Body of pancreas (tissue), 4 donors: ENCODE results near the gene TMEM164. TPM values are rescaled to one million over a fixed set of nuclear protein-coding genes. Genes with fewer than 3 reads are reported as not detected.
"Not testable (repeated sequence)": the region's sequence is repeated elsewhere in the genome, so short reads cannot be mapped to it uniquely, and the experiment has no call there.

Experiments used
- ATAC-seq: fragments of 150-250 bp; one replicate; pipeline ENCODE4 v1.9.1; 2016
- DNase-seq, 4 donors: peaks; one replicate each; pipeline ENCODE4 v3.0.0-alpha.2; 2019
- H3K27ac ChIP-seq, 4 donors: fragments of 200-600 bp; sonication (generic); 1 replicate in 3 of 4; 2 replicates in 1 of 4; pipeline versions ENCODE4 v1.5.1 to v1.6.1; 2016 to 2019; ENCODE audit warnings: mild to moderate bottlenecking in 1 of 4, mixed read lengths in 1 of 4, moderate library complexity in 1 of 4
- H3K27me3 ChIP-seq, 2 donors: fragments of 200-600 bp; sonication (generic); one replicate each; pipeline ENCODE4 v1.6.0; 2016; ENCODE audit warnings: mild to moderate bottlenecking in 1 of 2
- H3K36me3 ChIP-seq, 2 donors: fragments of 200-600 bp; sonication (generic); replicated peaks in 1 of 2; 2 replicates each; pipeline ENCODE4 v1.5.1; 2016; ENCODE audit warnings: low read depth in 2 of 2; ENCODE audit not compliant: insufficient read depth in 1 of 2
- H3K4me1 ChIP-seq: fragments of 200-600 bp; sonication (generic); one replicate; pipeline ENCODE4 v1.6.0; 2016
- H3K4me3 ChIP-seq, 2 donors: fragments of 200-600 bp; sonication (generic); 1 replicate in 1 of 2; 2 replicates in 1 of 2; pipeline ENCODE4 v1.5.1; 2016 to 2019
- H3K9me3 ChIP-seq, 3 donors: fragments of 200-600 bp; sonication (generic); 1 replicate in 2 of 3; 2 replicates in 1 of 3; pipeline ENCODE4 v1.5.1; 2016
- CTCF ChIP-seq, 7 experiments: fragments of 450-650 bp in 4 of 7; fragments of 200-600 bp in 3 of 7; sonication (generic) in 3 of 7; IDR thresholded peaks; one replicate each; pipeline ENCODE4 v1.5.1; 2016 to 2019; ENCODE audit warnings: antibody characterized with exemption in 7 of 7
- POLR2A ChIP-seq, 3 donors: fragments of 450-650 bp; IDR thresholded peaks; one replicate each; pipeline ENCODE4 v1.6.1; 2016; ENCODE audit warnings: antibody characterized with exemption in 3 of 3, mild to moderate bottlenecking in 2 of 3
- WGBS, 2 donors: methylation state at CpG; one replicate each; pipeline ENCODE4 v1.1.5; 2017; 5-methylcytosine and 5-hydroxymethylcytosine counted together
- intact Hi-C: fragments of 100-400 bp; cut with DNase I; formaldehyde crosslinking; loops from one replicate; pipeline ENCODE4 v1.15.1; 2023
- total RNA-seq, 2 donors: library from RNA; depleted of rRNA; stranded (reverse); fragments of >200 nt; gene quantifications; one replicate each; pipeline ENCODE4 v1.1.0, GENCODE V29; 2016

TMEM164 gene
- total RNA-seq, 2 donors from 2014 or later: 16.1 to 334 TPM

GRCh38 chrX:109959356-109959871 lies 43.5 kb upstream of the TMEM164 start:
- no peak overlapping the region for H3K4me3 ChIP-seq
- no peak for ATAC-seq
- no peak overlapping the region for H3K27ac ChIP-seq
- intact Hi-C loops: no loop called here
- TF ChIP-seq POLR2A (IDR thresholded peaks at IDR 0.05) (no peak), CTCF (IDR thresholded peaks at IDR 0.05) (no peak)
- H3K4me1 ChIP-seq: peaks cover 3% of the 10 kb centered on the region
- H3K27me3 ChIP-seq: no peaks in the 10 kb centered on the region
- H3K36me3 ChIP-seq: no peaks in the 10 kb centered on the region
- no peaks in the 10 kb centered on the region for H3K9me3 ChIP-seq
- DNase-seq: no peak

- H3K27ac ChIP-seq: no peak overlapping the region
- no peak for ATAC-seq
- H3K27me3 ChIP-seq: no peaks in the 10 kb centered on the region
- no peak overlapping the region for H3K4me3 ChIP-seq
- H3K4me1 ChIP-seq: peaks cover 5% of the 10 kb centered on the region
- no peaks in the 10 kb centered on the region for H3K9me3 ChIP-seq
- intact Hi-C loops: no loop called here
- no peak for TF ChIP-seq POLR2A (IDR thresholded peaks at IDR 0.05)
- no peak for TF ChIP-seq CTCF (IDR thresholded peaks at IDR 0.05)
- no peaks in the 10 kb centered on the region for H3K36me3 ChIP-seq
- DNase-seq: peak in 1 of 4 donors; percentile 43
- 58 to 60% methylated on average over 2 of the region's 2 CpGs for WGBS, 2 donors
These were observed 38.5 kb upstream of the TMEM164 start for GRCh38 chrX:109964390-109964789.

GRCh38 chrX:109966246-109966645 lies 36.7 kb upstream of the TMEM164 start:
- WGBS, 2 donors: 85 to 92% methylated on average over 1 of the region's 1 CpG
- H3K36me3 ChIP-seq: no peaks in the 10 kb centered on the region
- ATAC-seq: no peak

GRCh38 chrX:109967156-109967555 lies 35.8 kb upstream of the TMEM164 start:
- no peak for ATAC-seq
- no peaks in the 10 kb centered on the region for H3K27me3 ChIP-seq
- no peak overlapping the region for H3K27ac ChIP-seq
- intact Hi-C loops: no loop called here
- H3K4me3 ChIP-seq: no peak overlapping the region
- no peak for DNase-seq
- peaks cover 5% of the 10 kb centered on the region for H3K4me1 ChIP-seq
- 85 to 94% methylated on average over 2 to 3 of the region's 3 CpGs for WGBS, 2 donors
- no peaks in the 10 kb centered on the region for H3K36me3 ChIP-seq
- H3K9me3 ChIP-seq: no peaks in the 10 kb centered on the region
- TF ChIP-seq CTCF (IDR thresholded peaks at IDR 0.05) (no peak), POLR2A (IDR thresholded peaks at IDR 0.05) (no peak)

More at GRCh38 chrX:109966246-109966645, 36.7 kb upstream of the TMEM164 start:
- no peak for DNase-seq
- Histone ChIP-seq H3K4me3 (no peak overlapping the region), H3K9me3 (no peaks in the 10 kb centered on the region), H3K4me1 (peaks cover 5% of the 10 kb centered on the region), H3K27me3 (no peaks in the 10 kb centered on the region), H3K27ac (no peak overlapping the region)
- intact Hi-C loops: no loop called here
- TF ChIP-seq CTCF (IDR thresholded peaks at IDR 0.05) (no peak), POLR2A (IDR thresholded peaks at IDR 0.05) (no peak)

- 100% methylated on average over 4 of the region's 4 CpGs for WGBS, 2 donors
- DNase-seq, intact Hi-C loops, H3K9me3 ChIP-seq, H3K4me3 ChIP-seq, ATAC-seq, H3K36me3 ChIP-seq, H3K27me3 ChIP-seq, H3K4me1 ChIP-seq, H3K27ac ChIP-seq: not testable (repeated sequence)
These were observed 32.1 kb upstream of the TMEM164 start for GRCh38 chrX:109970841-109971240.
